Trophoblast cell (in vitro differentiated cells and primary cell): ENCODE measurements around the gene GJD4.

Experiments
- DNase-seq, 2 donors: peaks; one replicate each; pipeline ENCODE4 v3.0.0-alpha.2; 2016
- H2AFZ ChIP-seq: 2 replicates; pipeline ENCODE4 v1.6.1; 2013; ENCODE audit warnings: low read length, moderate library complexity, mild to moderate bottlenecking; ENCODE audit not compliant: insufficient read depth, poor library complexity
- H2AK5ac ChIP-seq: 2 replicates; pipeline ENCODE4 v1.6.1; 2013; ENCODE audit warnings: mild to moderate bottlenecking, low read length
- H2BK120ac ChIP-seq: 2 replicates; pipeline ENCODE4 v1.6.1; 2013; ENCODE audit warnings: low read length, mild to moderate bottlenecking, moderate library complexity; ENCODE audit not compliant: insufficient read depth, poor library complexity
- H2BK12ac ChIP-seq: 2 replicates; pipeline ENCODE4 v1.6.1; 2013; ENCODE audit warnings: mild to moderate bottlenecking, low read length, moderate library complexity
- H2BK5ac ChIP-seq: 2 replicates; pipeline ENCODE4 v1.6.1; 2013; ENCODE audit warnings: low read length, low read depth, moderate library complexity, mild to moderate bottlenecking; ENCODE audit not compliant: poor library complexity
- H3K14ac ChIP-seq: 2 replicates; pipeline ENCODE4 v1.6.1; 2013; ENCODE audit warnings: mild to moderate bottlenecking, low read length
- H3K18ac ChIP-seq: 2 replicates; pipeline ENCODE4 v1.6.1; 2013; ENCODE audit warnings: mild to moderate bottlenecking, low read length
- H3K23ac ChIP-seq: 2 replicates; pipeline ENCODE4 v1.6.1; 2013; ENCODE audit warnings: low read length
- H3K27ac ChIP-seq: 2 replicates; pipeline ENCODE4 v1.5.1; 2013; ENCODE audit warnings: low read depth, mild to moderate bottlenecking, inconsistent platforms, low read length, moderate library complexity
- H3K27me3 ChIP-seq: 2 replicates; pipeline ENCODE4 v1.6.1; 2013; ENCODE audit warnings: inconsistent platforms, mild to moderate bottlenecking, low read length, moderate library complexity; ENCODE audit not compliant: insufficient read depth
- H3K36me3 ChIP-seq, 2 experiments: 1 replicate in 1 of 2; 2 replicates in 1 of 2; pipeline ENCODE4 v1.6.1; 2013; ENCODE audit warnings: low read length in 2 of 2, mild to moderate bottlenecking in 2 of 2, moderate library complexity in 1 of 2; ENCODE audit not compliant: insufficient read depth in 2 of 2, control insufficient read depth in 1 of 2
- H3K4ac ChIP-seq: 2 replicates; pipeline ENCODE4 v1.6.1; 2013; ENCODE audit warnings: low read depth, mild to moderate bottlenecking, low read length, moderate library complexity
- H3K4me1 ChIP-seq, 2 experiments: 1 replicate in 1 of 2; 2 replicates in 1 of 2; pipeline ENCODE4 v1.6.1; 2013; ENCODE audit warnings: low read length in 2 of 2, mild to moderate bottlenecking in 2 of 2, moderate library complexity in 1 of 2; ENCODE audit not compliant: insufficient read depth in 2 of 2, control insufficient read depth in 1 of 2
- H3K4me2 ChIP-seq: 2 replicates; pipeline ENCODE4 v1.6.1; 2013; ENCODE audit warnings: inconsistent platforms, mild to moderate bottlenecking, low read length, moderate library complexity
- H3K4me3 ChIP-seq: 2 replicates; pipeline ENCODE4 v1.5.1; 2013; ENCODE audit warnings: mild to moderate bottlenecking, low read depth, low read length, inconsistent platforms
- H3K79me1 ChIP-seq: one replicate; pipeline ENCODE4 v1.6.1; 2013; ENCODE audit warnings: low read length
- H3K79me2 ChIP-seq: 2 replicates; pipeline ENCODE4 v1.6.1; 2013; ENCODE audit warnings: low read length, mild to moderate bottlenecking; ENCODE audit not compliant: control insufficient read depth, insufficient read depth, poor library complexity
- H3K9ac ChIP-seq: 2 replicates; pipeline ENCODE4 v1.6.1; 2013; ENCODE audit warnings: mild to moderate bottlenecking, low read length
- H3K9me3 ChIP-seq: 2 replicates; pipeline ENCODE4 v1.6.1; 2013; ENCODE audit warnings: low read depth, mild to moderate bottlenecking, control low read depth, inconsistent platforms, low read length; ENCODE audit not compliant: insufficient read depth
- H4K12ac ChIP-seq: 2 replicates; pipeline ENCODE4 v1.6.1; 2013; ENCODE audit warnings: low read depth, mild to moderate bottlenecking, low read length, moderate library complexity
- H4K8ac ChIP-seq: 2 replicates; pipeline ENCODE4 v1.6.1; 2013; ENCODE audit warnings: low read depth, mild to moderate bottlenecking, low read length, moderate library complexity
- H4K91ac ChIP-seq: one replicate; pipeline ENCODE4 v1.6.1; 2013; ENCODE audit warnings: low read depth, mild to moderate bottlenecking, low read length, moderate library complexity
- WGBS: extraction: QIAGEN DNeasy Blood & Tissue Kit; methylation state at CpG from one replicate; pipeline ENCODE4 v1.1.7; 2013; ENCODE audit warnings: missing lambda C conversion rate; ENCODE audit not compliant: insufficient read length, insufficient coverage; ENCODE audit errors: extremely low coverage; 5-methylcytosine and 5-hydroxymethylcytosine counted together

The GJD4 gene

GRCh38 chr10:35588836-35589235 is 16.3 kb upstream of the GJD4 start:
- DNase-seq = no peak
- Histone ChIP-seq H4K12ac (no peak overlapping the region), H3K23ac (no peak overlapping the region), H3K4me3 (no peak overlapping the region), H3K18ac (no peak overlapping the region), H3K4me1 (no peaks in the 10 kb centered on the region), H3K79me2 (no peaks in the 10 kb centered on the region), H3K27ac (no peak overlapping the region), H2BK120ac (no peak overlapping the region), H3K4me2 (no peak overlapping the region), H3K14ac (no peak overlapping the region), H2AFZ (no peak overlapping the region), H3K9ac (no peak overlapping the region), H4K91ac (no peak overlapping the region), H3K9me3 (peaks cover 1% of the 10 kb centered on the region), H2AK5ac (no peak overlapping the region), H2BK12ac (no peak overlapping the region), H4K8ac (no peak overlapping the region), H2BK5ac (no peak overlapping the region), H3K4ac (no peak overlapping the region), H3K27me3 (no peaks in the 10 kb centered on the region), H3K79me1 (no peaks in the 10 kb centered on the region), H3K36me3 (no peaks in the 10 kb centered on the region)

GRCh38 chr10:35592441-35592840 is 12.7 kb upstream of the GJD4 start:
- no peak overlapping the region for H2BK5ac ChIP-seq
- H3K79me2 ChIP-seq = no peaks in the 10 kb centered on the region
- H4K8ac ChIP-seq = no peak overlapping the region
- H2AFZ ChIP-seq = no peak overlapping the region
- H3K9ac ChIP-seq = no peak overlapping the region
- no peaks in the 10 kb centered on the region for H3K4me1 ChIP-seq
- H3K18ac ChIP-seq = no peak overlapping the region
- H3K9me3 ChIP-seq = peaks cover 3% of the 10 kb centered on the region
- no peak overlapping the region for H4K91ac ChIP-seq
- H3K27me3 ChIP-seq = no peaks in the 10 kb centered on the region
- no CpG with 5 or more reads among the region's 4 CpGs for WGBS
- no peak overlapping the region for H2AK5ac ChIP-seq
- no peak overlapping the region for H3K4me3 ChIP-seq
- H2BK12ac ChIP-seq = no peak overlapping the region
- no peak overlapping the region for H3K14ac ChIP-seq
- no peaks in the 10 kb centered on the region for H3K79me1 ChIP-seq
- no peak for DNase-seq
- no peak overlapping the region for H3K4me2 ChIP-seq
- no peak overlapping the region for H3K27ac ChIP-seq
- no peak overlapping the region for H2BK120ac ChIP-seq
- H3K36me3 ChIP-seq = no peaks in the 10 kb centered on the region
- no peak overlapping the region for H3K23ac ChIP-seq
- no peak overlapping the region for H4K12ac ChIP-seq
- no peak overlapping the region for H3K4ac ChIP-seq

- DNase-seq = no peak
- no peak overlapping the region for H2BK5ac ChIP-seq
- no peak overlapping the region for H2AFZ ChIP-seq
- H3K4me2 ChIP-seq = no peak overlapping the region
- no peak overlapping the region for H3K4ac ChIP-seq
- peaks cover 3% of the 10 kb centered on the region for H3K9me3 ChIP-seq
- H3K27me3 ChIP-seq = no peaks in the 10 kb centered on the region
- no peak overlapping the region for H3K14ac ChIP-seq
- no CpG with 5 or more reads among the region's 14 CpGs for WGBS
- no peaks in the 10 kb centered on the region for H3K79me1 ChIP-seq
- no peak overlapping the region for H4K91ac ChIP-seq
- no peaks in the 10 kb centered on the region for H3K36me3 ChIP-seq
- no peaks in the 10 kb centered on the region for H3K79me2 ChIP-seq
- no peaks in the 10 kb centered on the region for H3K4me1 ChIP-seq
- no peak overlapping the region for H3K4me3 ChIP-seq
- H2BK120ac ChIP-seq = no peak overlapping the region
- no peak overlapping the region for H2AK5ac ChIP-seq
- no peak overlapping the region for H3K9ac ChIP-seq
- no peak overlapping the region for H3K27ac ChIP-seq
- no peak overlapping the region for H3K23ac ChIP-seq
- no peak overlapping the region for H2BK12ac ChIP-seq
- no peak overlapping the region for H4K12ac ChIP-seq
- H3K18ac ChIP-seq = no peak overlapping the region
- no peak overlapping the region for H4K8ac ChIP-seq
Observed at GRCh38 chr10:35594115-35595079, 10.7 kb upstream of the GJD4 start.

GRCh38 chr10:35595106-35595505 is 10.0 kb upstream of the GJD4 start:
- no peak overlapping the region for H3K18ac ChIP-seq
- H3K79me2 ChIP-seq = no peaks in the 10 kb centered on the region
- no peak for DNase-seq
- H3K27me3 ChIP-seq = no peaks in the 10 kb centered on the region
- no peaks in the 10 kb centered on the region for H3K4me1 ChIP-seq
- no peak overlapping the region for H3K23ac ChIP-seq
- H3K4me2 ChIP-seq = no peak overlapping the region
- H3K36me3 ChIP-seq = no peaks in the 10 kb centered on the region
- H3K9ac ChIP-seq = no peak overlapping the region
- H4K91ac ChIP-seq = no peak overlapping the region
- no peak overlapping the region for H3K14ac ChIP-seq
- H2AK5ac ChIP-seq = no peak overlapping the region
- H3K27ac ChIP-seq = no peak overlapping the region
- WGBS = 100% methylated on average over 1 of the region's 3 CpGs
- no peaks in the 10 kb centered on the region for H3K79me1 ChIP-seq
- no peak overlapping the region for H4K12ac ChIP-seq
- H2AFZ ChIP-seq = no peak overlapping the region
- H2BK120ac ChIP-seq = no peak overlapping the region
- no peak overlapping the region for H4K8ac ChIP-seq
- H3K4ac ChIP-seq = no peak overlapping the region
- H2BK12ac ChIP-seq = no peak overlapping the region
- no peak overlapping the region for H3K4me3 ChIP-seq
- H3K9me3 ChIP-seq = peaks cover 3% of the 10 kb centered on the region
- no peak overlapping the region for H2BK5ac ChIP-seq
